Stimulated activated CD8-positive, alpha-beta memory T cell treated with anti-CD3 and anti-CD28 coated beads, Interleukin-7, amount 100 ng/mL, for 4 hours (primary cell): ENCODE data around the gene UBE2H.
"Not testable (repeated sequence)": the region's sequence is repeated elsewhere in the genome, so short reads cannot be mapped to it uniquely, and the experiment has no call there.

Source experiments
- DNase-seq, 2 donors: peaks; one replicate each; pipeline ENCODE4 v3.0.0-alpha.2; 2020; ENCODE audit warnings: low read depth in 2 of 2

Gene UBE2H

DNA sequence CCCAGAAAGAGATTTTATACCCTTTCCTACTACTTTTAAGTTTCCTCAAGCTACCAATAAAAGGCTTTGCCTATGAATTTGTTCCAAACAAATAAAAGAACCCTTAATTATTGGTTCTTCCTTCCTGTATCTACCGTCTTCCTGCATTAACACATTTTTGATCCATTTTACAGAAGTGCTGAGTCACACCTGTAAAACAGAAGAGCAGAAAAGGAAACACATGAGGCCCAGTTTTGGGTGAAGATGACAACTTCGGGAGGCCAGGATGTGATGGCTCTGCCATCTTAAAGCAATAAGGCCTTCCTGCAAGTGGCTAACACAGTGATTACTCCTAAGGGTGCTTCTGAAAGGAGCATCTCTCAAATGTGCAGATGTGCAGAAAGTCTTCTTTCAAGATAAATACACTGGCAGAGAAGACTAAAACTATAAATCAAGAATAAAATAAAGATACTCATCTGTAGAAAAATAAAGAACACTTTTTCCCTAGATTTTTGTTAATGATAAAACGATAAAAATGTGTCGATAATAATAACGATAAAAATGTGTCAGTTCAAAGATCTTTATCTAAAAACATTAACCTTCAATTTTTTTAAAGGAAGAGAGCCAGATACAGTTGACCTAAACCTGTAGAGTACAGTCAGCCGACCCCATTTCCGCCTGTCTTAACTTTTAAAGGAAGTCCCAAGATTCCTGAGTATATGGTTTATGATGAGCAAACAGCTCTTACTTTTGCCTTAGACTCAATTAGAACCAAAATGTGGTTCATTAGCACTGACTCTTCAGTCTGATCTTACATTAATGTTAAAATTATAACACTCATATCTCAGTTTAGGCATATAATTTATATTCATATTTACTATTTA is 108.6 kb downstream of the UBE2H start:
- DNase-seq = no peak

- no peak for DNase-seq
Observed at GRCh38 chr7:129843365-129843898, 109.3 kb downstream of the UBE2H start.

GRCh38 chr7:129841465-129841864 is 111.3 kb downstream of the UBE2H start:
- DNase-seq = no peak

DNA sequence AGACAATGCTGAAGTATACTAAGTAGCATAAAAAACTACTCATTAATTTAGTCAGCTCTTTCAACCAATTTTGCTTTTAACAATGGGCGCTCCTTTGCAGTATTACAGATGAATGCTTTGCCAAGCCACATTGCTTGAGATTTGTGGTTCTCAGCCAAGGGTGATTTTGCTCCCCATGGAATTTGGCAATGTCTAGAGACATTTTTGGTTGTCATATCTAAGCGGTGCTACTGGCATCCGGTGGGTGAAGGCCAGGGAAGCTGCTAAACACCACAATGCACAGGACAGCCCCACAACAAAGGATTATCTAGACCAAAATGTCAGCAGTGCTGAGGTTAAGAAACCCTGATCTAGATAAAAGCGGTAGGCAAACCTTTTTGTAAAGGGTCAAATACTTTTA is 112.0 kb downstream of the UBE2H start:
- no peak for DNase-seq

- DNase-seq = no peak
Observed at GRCh38 chr7:129836983-129837382, 115.8 kb downstream of the UBE2H start.

GRCh38 chr7:129835569-129835968 is 117.2 kb downstream of the UBE2H start:
- DNase-seq = no peak

DNA sequence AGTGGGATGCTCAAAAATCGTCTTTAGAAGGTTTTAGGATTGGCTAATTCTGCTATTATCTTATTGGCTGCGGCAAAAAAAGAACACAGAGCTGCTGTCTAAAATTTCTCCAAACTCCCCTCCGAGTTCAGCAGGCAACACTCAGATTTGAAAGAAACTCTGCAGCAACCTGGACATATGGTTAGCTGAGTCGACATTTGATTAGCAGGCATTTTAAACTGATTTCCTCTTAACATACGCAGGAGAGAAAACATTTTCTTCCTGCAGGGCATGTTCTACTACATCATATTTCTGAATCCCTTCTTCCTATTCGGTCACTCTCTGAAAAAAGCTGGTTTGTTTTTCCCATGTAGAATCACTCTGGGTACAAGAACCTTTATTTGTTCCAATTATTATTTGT is 119.4 kb downstream of the UBE2H start:
- not testable (repeated sequence) for DNase-seq

DNA sequence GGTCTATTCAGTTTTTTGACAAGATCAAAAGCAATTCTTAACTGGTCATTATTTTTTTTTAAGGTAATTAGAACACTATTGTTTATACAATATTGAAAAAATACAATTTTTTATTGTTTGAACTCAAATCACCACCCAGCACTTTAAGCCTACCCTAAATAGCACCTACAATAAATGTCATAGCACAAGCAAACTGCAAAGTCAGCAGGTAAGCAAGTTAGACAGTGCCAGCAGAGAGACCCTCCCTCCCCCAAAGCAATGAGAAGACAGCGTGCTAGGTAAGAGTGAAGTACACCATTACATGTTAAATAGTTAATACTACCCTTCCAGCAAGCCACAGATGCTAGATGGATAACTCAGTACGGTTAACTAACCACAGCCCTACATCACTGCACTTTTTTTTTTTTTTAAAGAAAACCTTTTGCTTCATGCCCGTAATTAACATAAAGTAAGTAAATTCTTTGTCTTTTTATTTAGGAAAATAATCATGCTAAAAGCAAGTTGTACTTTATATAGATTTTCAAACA is 120.0 kb downstream of the UBE2H start:
- DNase-seq = no peak

DNA sequence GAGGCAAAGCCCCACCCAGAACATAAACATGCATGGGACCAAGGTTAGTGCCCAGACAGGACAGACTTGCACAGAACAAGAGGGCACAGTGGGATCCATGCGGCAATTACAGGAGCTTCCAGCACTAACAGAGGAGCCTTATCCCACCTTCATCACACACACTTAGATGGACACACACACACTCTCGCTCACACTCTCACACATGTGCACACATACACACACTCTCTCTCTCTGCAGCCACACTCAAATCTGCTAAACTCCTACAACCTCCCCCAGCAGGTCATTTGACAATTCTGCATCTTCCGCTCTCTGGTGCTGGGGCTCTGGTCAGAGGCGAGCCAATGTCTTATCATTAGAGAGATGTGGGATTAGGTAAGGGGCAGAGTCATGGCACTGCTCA is 120.5 kb downstream of the UBE2H start:
- DNase-seq = no peak

- DNase-seq = no peak
Observed at GRCh38 chr7:129831424-129832058, 121.2 kb downstream of the UBE2H start.

DNA sequence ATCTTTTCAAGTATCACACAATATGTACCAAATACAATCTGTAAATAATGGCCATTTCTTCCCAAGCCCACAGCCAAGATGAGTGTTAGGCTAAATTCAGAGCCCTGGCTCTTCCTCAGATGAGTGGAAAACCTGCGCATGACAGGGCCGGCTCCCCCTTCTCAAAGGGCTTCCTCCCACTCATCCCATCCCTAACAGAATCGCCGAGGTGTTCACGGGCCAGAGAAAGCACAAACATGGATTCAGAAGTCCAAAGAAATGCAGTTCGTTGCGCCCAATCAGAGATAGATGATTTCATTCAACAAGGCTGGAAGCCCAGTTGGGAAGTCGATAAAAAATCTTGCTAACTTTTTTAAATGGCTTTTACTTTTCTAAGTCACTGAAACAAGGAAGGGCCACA is 121.8 kb downstream of the UBE2H start:
- DNase-seq = no peak

DNA sequence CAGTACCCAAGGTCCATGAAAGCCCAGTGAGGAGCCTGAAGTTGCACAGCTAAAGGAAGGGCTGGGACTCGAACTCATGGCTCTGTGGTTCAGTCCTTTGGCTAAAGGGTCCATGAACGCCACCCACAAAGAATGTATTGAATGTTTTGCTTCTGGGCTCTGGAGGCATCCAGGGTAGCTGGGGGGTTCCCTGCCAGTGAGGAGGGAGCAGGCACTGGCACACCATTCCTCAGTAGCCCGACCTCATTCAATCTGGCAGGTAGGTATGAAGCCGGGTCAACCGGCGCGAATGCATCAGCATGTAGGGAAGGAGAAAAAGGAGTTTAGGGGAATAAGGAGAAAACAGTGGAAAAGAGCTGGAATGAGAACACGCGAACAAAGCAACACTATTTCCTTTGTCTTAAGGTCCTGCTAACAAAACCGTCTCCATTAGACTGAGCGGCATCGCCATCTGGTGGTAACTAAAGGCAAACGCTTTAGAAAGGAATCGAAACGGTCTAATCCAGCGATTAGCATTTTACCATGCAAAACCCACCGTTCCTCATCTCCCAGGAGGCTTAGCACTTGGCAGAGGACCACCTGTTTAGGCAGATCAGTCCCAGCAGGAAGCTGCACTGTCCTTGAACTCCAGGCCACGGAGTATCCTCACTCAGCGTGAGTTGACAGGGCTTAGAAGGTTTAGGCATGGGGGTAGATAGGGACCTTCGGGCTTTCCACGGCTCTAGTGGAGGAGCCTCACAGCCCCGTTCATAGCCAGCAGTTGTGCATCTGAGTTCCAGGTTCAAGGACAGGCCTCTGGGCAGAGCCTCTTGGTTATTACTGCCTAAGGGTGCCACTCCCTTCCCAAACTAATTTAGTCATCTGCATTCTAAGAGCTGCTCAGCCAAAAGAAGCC is 122.8 kb downstream of the UBE2H start:
- peak; percentile 20 to 30 for DNase-seq

DNA sequence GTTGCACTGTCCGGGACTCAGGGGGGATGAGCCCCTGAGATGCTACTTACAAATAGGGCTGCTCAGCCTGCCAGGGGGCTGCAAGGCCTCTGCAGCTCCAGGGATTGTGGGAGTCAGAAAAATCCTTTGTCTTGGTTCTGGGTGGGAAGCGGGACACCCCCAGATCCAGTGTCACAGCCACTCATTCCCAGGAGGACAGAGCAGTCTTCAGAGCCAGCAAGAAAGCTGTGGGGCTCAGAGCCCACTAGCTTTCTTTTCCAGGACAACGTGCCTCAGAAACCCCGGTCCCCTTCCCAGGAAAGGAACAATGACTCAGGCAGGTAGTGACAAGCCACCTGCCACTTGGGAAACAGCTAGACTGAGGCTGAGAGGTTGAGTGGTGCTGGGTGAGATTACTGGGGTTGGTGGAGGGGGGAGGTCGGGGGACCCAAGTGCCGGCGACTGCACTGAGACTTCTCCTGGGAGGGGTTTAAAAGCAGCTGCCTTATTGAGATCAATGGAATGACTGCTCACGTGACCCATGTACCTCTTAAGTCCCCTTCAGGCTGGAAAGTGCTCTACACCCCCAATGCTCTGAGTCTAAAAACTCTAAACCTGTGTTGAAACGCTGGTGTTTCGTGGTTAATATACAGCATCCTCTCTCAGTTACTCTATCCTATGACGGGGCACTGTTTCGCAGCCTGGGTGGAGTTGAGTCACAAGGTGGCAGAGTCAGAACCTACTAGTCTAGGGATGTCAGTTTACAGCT is 123.6 kb downstream of the UBE2H start:
- no peak for DNase-seq

GRCh38 chr7:129828078-129828762 is 124.5 kb downstream of the UBE2H start:
- DNase-seq = no peak

DNA sequence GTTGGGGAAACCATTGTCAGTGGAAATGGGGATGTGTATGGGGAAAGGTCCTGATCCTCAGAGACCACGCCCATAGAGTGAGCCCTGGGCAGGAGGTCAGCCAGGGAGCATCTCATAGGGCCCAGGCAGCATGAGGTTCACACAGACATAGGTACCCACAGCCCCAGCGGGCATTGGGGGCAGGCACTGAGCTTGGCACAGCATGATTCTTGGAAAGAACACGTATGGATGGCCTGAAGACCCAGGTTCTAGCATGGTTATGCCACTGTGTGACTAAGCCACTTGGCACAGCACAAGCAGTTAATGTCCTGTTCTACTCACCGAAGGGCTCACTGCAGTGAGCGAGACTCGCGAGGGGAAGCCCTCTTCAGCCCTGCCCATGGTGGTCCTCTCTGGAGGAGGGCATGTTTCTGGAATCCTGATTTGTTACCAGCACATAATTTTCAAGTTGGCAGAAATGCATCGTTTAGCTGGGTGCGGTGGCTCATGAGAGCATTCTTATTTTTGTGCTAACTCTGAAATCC is 125.2 kb downstream of the UBE2H start:
- no peak for DNase-seq

- not testable (repeated sequence) for DNase-seq
Observed at GRCh38 chr7:129826895-129827294, 125.9 kb downstream of the UBE2H start.

DNA sequence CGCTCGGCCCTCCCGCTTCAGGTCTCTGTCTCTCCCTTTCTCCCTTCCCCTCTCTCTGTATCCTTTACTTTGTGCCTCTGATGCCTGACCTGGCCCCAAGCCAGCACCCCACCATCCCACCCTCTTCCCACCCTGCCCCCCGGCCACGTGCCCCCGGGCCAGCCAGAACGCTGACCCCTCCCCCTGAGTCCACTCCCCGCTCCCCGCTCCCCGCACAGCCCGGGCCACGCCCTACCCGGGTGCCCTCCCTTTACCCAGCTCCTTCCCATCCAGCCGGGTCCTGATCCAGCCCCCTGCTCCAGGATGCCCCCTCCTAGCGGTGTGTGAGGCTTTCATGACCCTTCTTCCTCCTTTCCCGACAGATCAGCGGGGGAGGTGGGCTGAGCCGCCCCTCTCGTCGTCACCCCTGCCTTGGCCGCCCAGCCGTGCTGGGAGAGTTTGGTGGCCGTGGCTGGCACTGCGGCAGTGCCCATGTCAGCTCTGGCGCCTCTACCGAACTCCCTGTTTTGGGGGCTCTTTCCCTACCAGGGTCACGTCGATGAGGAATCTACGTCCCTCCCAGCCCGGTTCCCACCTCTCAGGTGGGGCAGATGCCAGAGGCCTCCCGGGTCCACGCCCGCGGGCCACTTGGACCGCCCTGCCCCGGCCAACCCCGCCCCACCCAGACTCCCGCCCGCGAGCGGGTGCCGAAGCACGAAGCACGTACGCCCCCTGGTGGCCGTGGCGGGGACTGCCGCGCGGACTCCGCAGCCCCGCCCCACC is 127.4 kb downstream of the UBE2H start:
- DNase-seq = peak; percentile 65 to 79

GRCh38 chr7:129824291-129825208 is 128.2 kb downstream of the UBE2H start:
- no peak for DNase-seq
